Measurements from ENCODE around the gene EFCAB8.
"Not testable (repeated sequence)": the region's sequence is repeated elsewhere in the genome, so short reads cannot be mapped to it uniquely, and the experiment has no call there.

Gene EFCAB8

GRCh38 chr20:32959351-32960221 is 100.9 kb downstream of the EFCAB8 start:
- no peak for TF ChIP-seq CTCF (IDR thresholded peaks at IDR 0.05; ENCODE audit: control insufficient read depth, extremely low read depth, insufficient read depth)
- no peak for DNase-seq (ENCODE audit: low read depth)
- no peak overlapping the region for H3K4me3 ChIP-seq (ENCODE audit: low read depth, low read length)

GRCh38 chr20:32960222-32960518 is 101.4 kb downstream of the EFCAB8 start:
- no peak overlapping the region for H3K4me3 ChIP-seq (ENCODE audit: low read depth, low read length)
- TF ChIP-seq CTCF (IDR thresholded peaks at IDR 0.05; ENCODE audit: control insufficient read depth, extremely low read depth, insufficient read depth), result no peak
- no peak for DNase-seq (ENCODE audit: low read depth)

GRCh38 chr20:32960849-32961731 is 102.4 kb downstream of the EFCAB8 start:
- no peak overlapping the region for H3K4me3 ChIP-seq (ENCODE audit: low read depth, low read length)
- no peak for DNase-seq (ENCODE audit: low read depth)

GRCh38 chr20:32962053-32962452 is 103.3 kb downstream of the EFCAB8 start:
- no peak for DNase-seq (ENCODE audit: low read depth)
- H3K4me3 ChIP-seq (ENCODE audit: low read depth, low read length), result no peak overlapping the region
- TF ChIP-seq CTCF (IDR thresholded peaks at IDR 0.05; ENCODE audit: control insufficient read depth, extremely low read depth, insufficient read depth), result no peak

More at GRCh38 chr20:32960849-32961731, 102.4 kb downstream of the EFCAB8 start:
- no peak for TF ChIP-seq CTCF (IDR thresholded peaks at IDR 0.05; ENCODE audit: control insufficient read depth, extremely low read depth, insufficient read depth)

- DNase-seq (ENCODE audit: low read depth); H3K4me3 ChIP-seq (ENCODE audit: low read depth, low read length): not testable (repeated sequence)
Measured at GRCh38 chr20:32962646-32963045, 103.9 kb downstream of the EFCAB8 start.

- no peak for TF ChIP-seq CTCF (IDR thresholded peaks at IDR 0.05; ENCODE audit: control insufficient read depth, extremely low read depth, insufficient read depth)
- no peak overlapping the region for H3K4me3 ChIP-seq (ENCODE audit: low read depth, low read length)
- no peak for DNase-seq (ENCODE audit: low read depth)
Measured at GRCh38 chr20:32963176-32963575, 104.5 kb downstream of the EFCAB8 start.

GRCh38 chr20:32964575-32964974 is 105.9 kb downstream of the EFCAB8 start:
- no peak for TF ChIP-seq CTCF (IDR thresholded peaks at IDR 0.05; ENCODE audit: control insufficient read depth, extremely low read depth, insufficient read depth)
- H3K4me3 ChIP-seq (ENCODE audit: low read depth, low read length), result no peak overlapping the region
- no peak for DNase-seq (ENCODE audit: low read depth)

All from LNCaP clone FGC (cell line).